Neural cell (in vitro differentiated cells): ENCODE measurements around the gene WDR20. TPM values are rescaled to one million over a fixed set of nuclear protein-coding genes. Genes with fewer than 3 reads are reported as not detected.

Experiments
- H2AFZ ChIP-seq: fragments of 200-600, 300-800 bp; sonication (generic), shearing (Covaris generic); 2 replicates; pipeline ENCODE4 v1.6.0; 2014; ENCODE audit warnings: low read depth, mild to moderate bottlenecking, antibody characterized with exemption, low read length, moderate library complexity
- H3F3A ChIP-seq: fragments of 200-600 bp; shearing (Covaris generic); 2 replicates; pipeline ENCODE4 v1.6.1; 2016; ENCODE audit warnings: mild to moderate bottlenecking, moderate library complexity, mixed read lengths, antibody characterized with exemption, low read length; ENCODE audit not compliant: insufficient read depth, poor library complexity, severe bottlenecking
- H3K27ac ChIP-seq: fragments of 200-600, 300-800 bp; sonication (generic), shearing (Covaris generic); 2 replicates; pipeline ENCODE4 v1.5.1; 2014; ENCODE audit warnings: mild to moderate bottlenecking, low read length, moderate library complexity
- H3K27me3 ChIP-seq: fragments of 300-800, 200-600 bp; sonication (generic), shearing (Covaris generic); 2 replicates; pipeline ENCODE4 v1.6.0; 2014; ENCODE audit warnings: mild to moderate bottlenecking, low read depth, low read length, moderate library complexity; ENCODE audit not compliant: insufficient read depth
- H3K36me3 ChIP-seq: fragments of 300-800, 200-600 bp; sonication (generic), shearing (Covaris generic); 2 replicates; pipeline ENCODE4 v1.5.1; 2014; ENCODE audit warnings: mild to moderate bottlenecking, antibody characterized with exemption, low read length, moderate library complexity; ENCODE audit not compliant: insufficient read depth
- H3K4me2 ChIP-seq: fragments of 300-800, 200-600 bp; sonication (generic), shearing (Covaris generic); 2 replicates; pipeline ENCODE4 v1.6.0; 2014; ENCODE audit warnings: mild to moderate bottlenecking, low read length
- H3K4me3 ChIP-seq: fragments of 300-800, 200-600 bp; sonication (generic), shearing (Covaris generic); 2 replicates; pipeline ENCODE4 v1.5.1; 2014; ENCODE audit warnings: mild to moderate bottlenecking, low read length, moderate library complexity
- H3K79me2 ChIP-seq: fragments of 200-600 bp; shearing (Covaris generic); replicated peaks from 2 replicates; pipeline ENCODE4 v1.6.0; 2014; ENCODE audit warnings: mild to moderate bottlenecking, low read length, moderate library complexity; ENCODE audit not compliant: insufficient read depth
- H3K9ac ChIP-seq: fragments of 300-800, 200-600 bp; sonication (generic), shearing (Covaris generic); 2 replicates; pipeline ENCODE4 v1.6.1; 2016; ENCODE audit warnings: mild to moderate bottlenecking, low read length, mixed read lengths
- H3K9me2 ChIP-seq: fragments of 200-600 bp; shearing (Covaris generic); 2 replicates; pipeline ENCODE4 v1.6.1; 2016; ENCODE audit warnings: mild to moderate bottlenecking, low read length, mixed read lengths; ENCODE audit not compliant: insufficient read depth
- H3K9me3 ChIP-seq: fragments of 200-600, 300-800 bp; sonication (generic), shearing (Covaris generic); 2 replicates; pipeline ENCODE4 v1.6.1; 2016; ENCODE audit warnings: mild to moderate bottlenecking, mixed run types, low read length, moderate library complexity, mixed read lengths
- H4K20me1 ChIP-seq: fragments of 200-600 bp; shearing (Covaris generic); 2 replicates; pipeline ENCODE4 v1.6.1; 2016; ENCODE audit warnings: mild to moderate bottlenecking, mixed run types; ENCODE audit not compliant: insufficient read depth
- EP300 ChIP-seq: fragments of 450-650 bp; conservative IDR thresholded peaks from 2 replicates; pipeline ENCODE4 v1.6.1; 2014; ENCODE audit warnings: antibody characterized with exemption, mild to moderate bottlenecking, moderate library complexity; ENCODE audit not compliant: poor library complexity, severe bottlenecking
- EZH2 ChIP-seq: fragments of 200-600, 300-800 bp; shearing (Covaris generic), sonication (generic); IDR thresholded peaks from 2 replicates; pipeline ENCODE4 v1.6.1; 2014; ENCODE audit warnings: antibody characterized with exemption, low read length, borderline replicate concordance, mild to moderate bottlenecking; ENCODE audit not compliant: insufficient read depth, poor library complexity, severe bottlenecking
- MXI1 ChIP-seq: fragments of 450-650 bp; conservative IDR thresholded peaks from 2 replicates; pipeline ENCODE4 v1.6.1; 2014; ENCODE audit warnings: antibody characterized with exemption, mild to moderate bottlenecking; ENCODE audit not compliant: poor library complexity, severe bottlenecking
- POLR2AphosphoS5 ChIP-seq: IDR thresholded peaks from 2 replicates; pipeline ENCODE4 v1.6.1; 2012
- RAD21 ChIP-seq: fragments of 450-650 bp; conservative IDR thresholded peaks from 2 replicates; pipeline ENCODE4 v1.6.1; 2014; ENCODE audit warnings: antibody characterized with exemption, mild to moderate bottlenecking, moderate library complexity
- TAF1 ChIP-seq: IDR thresholded peaks from 2 replicates; pipeline ENCODE4 v1.6.1; 2012; ENCODE audit warnings: low read depth
- polyA plus RNA-seq: library from polyadenylated mRNA; depleted of rRNA; stranded (reverse); fragments of >200 nt; gene quantifications from 2 replicates; pipeline ENCODE4 v1.2.3, GENCODE V29; 2014
- TF ChIP-seq, protein P1 (sequence below): IDR thresholded peaks from 2 replicates; pipeline ENCODE4 v1.6.1; 2012; ENCODE audit warnings: borderline replicate concordance
- TF ChIP-seq, protein P2 (sequence below): fragments of 450-650 bp; IDR thresholded peaks from 2 replicates; pipeline ENCODE4 v1.5.1; 2014; ENCODE audit warnings: antibody characterized with exemption, mild to moderate bottlenecking, moderate library complexity; ENCODE audit not compliant: poor library complexity, severe bottlenecking

The WDR20 gene
- polyA plus RNA-seq, 1 donor from 2014 or later = 28.6 TPM

DNA sequence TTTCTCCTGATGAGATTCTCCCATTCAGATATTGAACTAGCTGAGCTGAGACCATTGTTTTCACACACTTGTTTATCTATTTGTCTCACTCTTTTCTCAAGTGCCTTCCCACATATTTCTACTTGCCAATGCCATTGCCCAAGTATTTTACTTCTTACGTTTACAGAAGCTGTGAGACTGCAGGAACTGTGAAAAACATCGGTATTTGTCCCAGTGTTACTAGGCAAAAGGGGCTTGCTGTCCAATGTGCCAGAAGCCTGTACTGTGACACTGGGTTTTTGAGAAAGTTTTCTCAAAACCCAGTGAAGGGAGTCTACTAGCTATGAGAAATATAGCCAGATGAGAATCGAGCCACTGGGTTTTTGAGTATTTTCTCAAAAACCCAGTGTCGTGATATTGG is 37.5 kb downstream of the WDR20 start:
- no peak overlapping the region for H3K4me3 ChIP-seq
- peaks cover 18% of the 10 kb centered on the region for H3K79me2 ChIP-seq
- H3K9ac ChIP-seq = no peak overlapping the region
- H3K27ac ChIP-seq = no peak overlapping the region
- no peaks in the 10 kb centered on the region for H3K36me3 ChIP-seq
- H3K27me3 ChIP-seq = no peaks in the 10 kb centered on the region
- no peaks in the 10 kb centered on the region for H3K9me2 ChIP-seq
- H3K9me3 ChIP-seq = no peaks in the 10 kb centered on the region
- no peak overlapping the region for H3K4me2 ChIP-seq
- H2AFZ ChIP-seq = no peak overlapping the region
- H3F3A ChIP-seq = no peaks in the 10 kb centered on the region
- H4K20me1 ChIP-seq = no peaks in the 10 kb centered on the region
- TF ChIP-seq EP300 = no peak
- TF ChIP-seq EZH2 = no peak
- TF ChIP-seq, protein P1, sequence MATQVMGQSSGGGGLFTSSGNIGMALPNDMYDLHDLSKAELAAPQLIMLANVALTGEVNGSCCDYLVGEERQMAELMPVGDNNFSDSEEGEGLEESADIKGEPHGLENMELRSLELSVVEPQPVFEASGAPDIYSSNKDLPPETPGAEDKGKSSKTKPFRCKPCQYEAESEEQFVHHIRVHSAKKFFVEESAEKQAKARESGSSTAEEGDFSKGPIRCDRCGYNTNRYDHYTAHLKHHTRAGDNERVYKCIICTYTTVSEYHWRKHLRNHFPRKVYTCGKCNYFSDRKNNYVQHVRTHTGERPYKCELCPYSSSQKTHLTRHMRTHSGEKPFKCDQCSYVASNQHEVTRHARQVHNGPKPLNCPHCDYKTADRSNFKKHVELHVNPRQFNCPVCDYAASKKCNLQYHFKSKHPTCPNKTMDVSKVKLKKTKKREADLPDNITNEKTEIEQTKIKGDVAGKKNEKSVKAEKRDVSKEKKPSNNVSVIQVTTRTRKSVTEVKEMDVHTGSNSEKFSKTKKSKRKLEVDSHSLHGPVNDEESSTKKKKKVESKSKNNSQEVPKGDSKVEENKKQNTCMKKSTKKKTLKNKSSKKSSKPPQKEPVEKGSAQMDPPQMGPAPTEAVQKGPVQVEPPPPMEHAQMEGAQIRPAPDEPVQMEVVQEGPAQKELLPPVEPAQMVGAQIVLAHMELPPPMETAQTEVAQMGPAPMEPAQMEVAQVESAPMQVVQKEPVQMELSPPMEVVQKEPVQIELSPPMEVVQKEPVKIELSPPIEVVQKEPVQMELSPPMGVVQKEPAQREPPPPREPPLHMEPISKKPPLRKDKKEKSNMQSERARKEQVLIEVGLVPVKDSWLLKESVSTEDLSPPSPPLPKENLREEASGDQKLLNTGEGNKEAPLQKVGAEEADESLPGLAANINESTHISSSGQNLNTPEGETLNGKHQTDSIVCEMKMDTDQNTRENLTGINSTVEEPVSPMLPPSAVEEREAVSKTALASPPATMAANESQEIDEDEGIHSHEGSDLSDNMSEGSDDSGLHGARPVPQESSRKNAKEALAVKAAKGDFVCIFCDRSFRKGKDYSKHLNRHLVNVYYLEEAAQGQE = no peak
- TF ChIP-seq TAF1 = no peak
- TF ChIP-seq, protein P2, sequence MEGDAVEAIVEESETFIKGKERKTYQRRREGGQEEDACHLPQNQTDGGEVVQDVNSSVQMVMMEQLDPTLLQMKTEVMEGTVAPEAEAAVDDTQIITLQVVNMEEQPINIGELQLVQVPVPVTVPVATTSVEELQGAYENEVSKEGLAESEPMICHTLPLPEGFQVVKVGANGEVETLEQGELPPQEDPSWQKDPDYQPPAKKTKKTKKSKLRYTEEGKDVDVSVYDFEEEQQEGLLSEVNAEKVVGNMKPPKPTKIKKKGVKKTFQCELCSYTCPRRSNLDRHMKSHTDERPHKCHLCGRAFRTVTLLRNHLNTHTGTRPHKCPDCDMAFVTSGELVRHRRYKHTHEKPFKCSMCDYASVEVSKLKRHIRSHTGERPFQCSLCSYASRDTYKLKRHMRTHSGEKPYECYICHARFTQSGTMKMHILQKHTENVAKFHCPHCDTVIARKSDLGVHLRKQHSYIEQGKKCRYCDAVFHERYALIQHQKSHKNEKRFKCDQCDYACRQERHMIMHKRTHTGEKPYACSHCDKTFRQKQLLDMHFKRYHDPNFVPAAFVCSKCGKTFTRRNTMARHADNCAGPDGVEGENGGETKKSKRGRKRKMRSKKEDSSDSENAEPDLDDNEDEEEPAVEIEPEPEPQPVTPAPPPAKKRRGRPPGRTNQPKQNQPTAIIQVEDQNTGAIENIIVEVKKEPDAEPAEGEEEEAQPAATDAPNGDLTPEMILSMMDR = no peak

DNA sequence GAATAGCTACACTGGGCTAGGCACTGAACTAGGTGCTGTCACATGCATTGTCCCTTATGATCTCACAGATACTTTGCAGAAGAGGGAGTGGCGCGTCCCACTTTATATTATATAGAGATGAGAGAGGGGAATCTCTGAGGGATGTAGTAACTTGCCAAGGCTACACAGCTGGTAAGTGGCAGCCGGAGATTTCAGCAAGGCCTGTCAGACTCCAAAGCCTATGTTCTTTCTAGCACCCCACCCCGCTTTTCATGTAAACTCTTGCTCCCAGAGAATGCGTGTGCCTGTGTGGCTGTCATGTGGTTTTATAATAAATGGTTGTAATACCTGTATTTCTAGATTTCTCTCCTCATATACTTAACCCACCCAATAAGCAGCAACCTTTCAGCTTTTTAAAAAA is 39.1 kb downstream of the WDR20 start:
- Histone ChIP-seq H3F3A (peaks cover 7% of the 10 kb centered on the region), H3K9me3 (no peaks in the 10 kb centered on the region), H3K9ac (no peak overlapping the region), H3K27me3 (no peaks in the 10 kb centered on the region), H2AFZ (no peak overlapping the region), H3K4me3 (no peak overlapping the region), H3K36me3 (no peaks in the 10 kb centered on the region), H3K79me2 (peaks cover 25% of the 10 kb centered on the region), H3K27ac (no peak overlapping the region), H4K20me1 (no peaks in the 10 kb centered on the region), H3K4me2 (no peak overlapping the region), H3K9me2 (no peaks in the 10 kb centered on the region)
- no peak for TF ChIP-seq POLR2AphosphoS5

DNA sequence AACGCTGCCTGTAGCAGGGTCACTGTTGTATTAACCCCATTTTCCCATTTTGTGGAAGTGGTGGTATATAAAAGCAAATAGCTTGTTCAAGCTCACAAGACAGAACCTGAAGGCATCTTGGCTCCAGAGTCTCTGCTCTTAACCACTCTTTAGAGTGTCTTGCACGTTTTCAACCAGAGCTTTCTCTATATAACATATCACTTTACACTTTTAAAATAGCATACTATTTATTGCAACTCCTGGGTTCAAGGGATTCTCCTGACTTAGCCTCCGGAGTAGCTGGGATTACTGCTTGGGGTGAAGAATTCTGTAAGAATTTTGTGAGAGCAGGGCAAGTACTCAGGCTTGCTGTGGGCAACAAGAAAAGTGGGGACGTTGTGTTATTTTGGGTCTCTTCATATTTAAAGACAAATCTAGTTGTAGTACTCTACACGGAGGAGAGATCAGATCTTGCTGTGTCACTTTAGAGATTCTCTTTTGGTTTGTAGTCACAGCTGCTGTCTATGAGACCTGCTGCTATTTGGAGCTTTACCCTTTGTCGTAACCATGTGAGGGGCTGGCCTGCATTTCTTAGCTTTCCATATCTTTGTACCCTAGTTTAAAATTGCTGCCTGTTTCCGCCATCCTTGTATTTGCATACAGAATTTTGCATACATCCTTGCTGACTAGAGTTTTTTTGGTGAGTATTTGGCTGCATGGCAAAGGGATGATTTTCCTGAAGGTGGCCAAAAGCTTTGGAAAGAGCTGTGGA is 40.7 kb downstream of the WDR20 start:
- Histone ChIP-seq H3K79me2 (peaks cover 25% of the 10 kb centered on the region), H3K9ac (no peak overlapping the region), H2AFZ (no peak overlapping the region), H3K27me3 (no peaks in the 10 kb centered on the region), H3K36me3 (no peaks in the 10 kb centered on the region), H3K4me3 (no peak overlapping the region), H3F3A (peaks cover 8% of the 10 kb centered on the region), H3K27ac (no peak overlapping the region), H3K9me3 (no peaks in the 10 kb centered on the region), H4K20me1 (no peaks in the 10 kb centered on the region), H3K9me2 (no peaks in the 10 kb centered on the region), H3K4me2 (no peak overlapping the region)
- no peak for TF ChIP-seq MXI1
- TF ChIP-seq TAF1 = no peak
- TF ChIP-seq, protein P1 = no peak
- TF ChIP-seq POLR2AphosphoS5 = no peak
- TF ChIP-seq EZH2 = no peak
- no peak for TF ChIP-seq RAD21
- TF ChIP-seq EP300 = no peak
